Measurements from ENCODE around the gene SMYD2. TPM values are rescaled to one million over a fixed set of nuclear protein-coding genes. Genes with fewer than 3 reads are reported as not detected.

SMYD2 gene
- total RNA-seq, 4 donors from 2014 or later: 25.3 to 30.7 (median 27.8) TPM

DNA sequence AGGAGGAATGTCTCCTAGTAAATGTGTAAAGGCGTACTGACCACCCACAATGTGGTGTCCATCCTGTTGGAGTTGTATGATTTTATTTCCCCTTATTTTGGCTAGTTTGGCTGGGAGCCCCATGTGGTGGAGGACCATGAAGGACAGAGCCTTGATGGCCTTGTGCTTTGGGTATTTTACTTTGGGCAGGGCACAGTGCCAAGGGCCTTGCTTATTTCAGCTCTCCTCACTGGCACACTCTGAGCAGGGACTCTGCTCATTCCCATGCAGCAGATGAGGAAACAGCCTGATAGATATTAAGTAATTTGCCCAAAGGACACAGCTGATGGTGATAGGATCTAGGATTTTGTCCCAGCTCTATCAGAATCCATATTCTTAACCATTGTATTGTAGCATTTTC, 50.2 kb downstream of the SMYD2 start:
- 96% methylated on average over 1 of the region's 1 CpG for WGBS
- no peak overlapping the region for H3K4me3 ChIP-seq
- peak overlapping the region; percentile 56 for H3K27ac ChIP-seq
- H3K36me3 ChIP-seq: peaks cover 5% of the 10 kb centered on the region
- no peak for DNase-seq (ENCODE audit: low spot score in 2 of 2)
- H3K9me3 ChIP-seq: no peaks in the 10 kb centered on the region
- no peak for TF ChIP-seq POLR2A (IDR thresholded peaks at IDR 0.05)
- TF ChIP-seq EP300 (IDR thresholded peaks at IDR 0.05): no peak
- TF ChIP-seq, protein P1, sequence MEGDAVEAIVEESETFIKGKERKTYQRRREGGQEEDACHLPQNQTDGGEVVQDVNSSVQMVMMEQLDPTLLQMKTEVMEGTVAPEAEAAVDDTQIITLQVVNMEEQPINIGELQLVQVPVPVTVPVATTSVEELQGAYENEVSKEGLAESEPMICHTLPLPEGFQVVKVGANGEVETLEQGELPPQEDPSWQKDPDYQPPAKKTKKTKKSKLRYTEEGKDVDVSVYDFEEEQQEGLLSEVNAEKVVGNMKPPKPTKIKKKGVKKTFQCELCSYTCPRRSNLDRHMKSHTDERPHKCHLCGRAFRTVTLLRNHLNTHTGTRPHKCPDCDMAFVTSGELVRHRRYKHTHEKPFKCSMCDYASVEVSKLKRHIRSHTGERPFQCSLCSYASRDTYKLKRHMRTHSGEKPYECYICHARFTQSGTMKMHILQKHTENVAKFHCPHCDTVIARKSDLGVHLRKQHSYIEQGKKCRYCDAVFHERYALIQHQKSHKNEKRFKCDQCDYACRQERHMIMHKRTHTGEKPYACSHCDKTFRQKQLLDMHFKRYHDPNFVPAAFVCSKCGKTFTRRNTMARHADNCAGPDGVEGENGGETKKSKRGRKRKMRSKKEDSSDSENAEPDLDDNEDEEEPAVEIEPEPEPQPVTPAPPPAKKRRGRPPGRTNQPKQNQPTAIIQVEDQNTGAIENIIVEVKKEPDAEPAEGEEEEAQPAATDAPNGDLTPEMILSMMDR (IDR thresholded peaks at IDR 0.05): no peak
- TF ChIP-seq POLR2AphosphoS5 (IDR thresholded peaks at IDR 0.05): no peak
- H3K27me3 ChIP-seq: no peaks in the 10 kb centered on the region
- peaks cover 40% of the 10 kb centered on the region for H3K4me1 ChIP-seq

DNA sequence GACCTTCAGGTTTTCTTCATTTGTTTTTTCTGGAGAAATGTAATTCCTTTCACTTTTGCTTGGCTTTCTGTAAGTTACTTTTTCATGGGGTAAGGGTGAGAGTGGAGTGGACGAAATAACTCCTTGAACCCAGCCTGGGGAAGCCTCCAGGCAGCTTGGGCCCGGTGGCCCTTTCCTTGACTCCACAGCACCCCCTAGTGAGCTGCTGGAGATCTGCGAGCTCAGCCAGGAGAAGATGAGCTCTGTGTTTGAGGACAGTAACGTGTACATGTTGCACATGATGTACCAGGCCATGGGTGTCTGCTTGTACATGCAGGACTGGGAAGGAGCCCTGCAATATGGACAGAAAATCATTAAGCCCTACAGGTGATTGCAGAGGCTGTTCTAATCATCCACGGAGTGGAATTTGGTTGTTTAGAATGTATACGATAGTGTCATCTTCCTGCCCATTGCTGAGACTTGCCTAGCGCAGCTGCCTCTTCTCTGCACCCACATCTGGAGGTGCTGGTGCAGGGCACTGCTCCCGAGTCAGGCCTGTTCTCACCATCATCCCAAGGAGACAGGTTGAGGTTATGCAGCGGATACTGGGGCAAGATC, 51.0 kb downstream of the SMYD2 start:
- no peaks in the 10 kb centered on the region for H3K36me3 ChIP-seq
- no peak for DNase-seq (ENCODE audit: low spot score in 2 of 2)
- H3K27ac ChIP-seq: no peak overlapping the region
- 59% methylated on average over 9 of the region's 9 CpGs for WGBS
- H3K4me3 ChIP-seq: no peak overlapping the region
- no peaks in the 10 kb centered on the region for H3K9me3 ChIP-seq
- H3K27me3 ChIP-seq: no peaks in the 10 kb centered on the region
- TF ChIP-seq, protein P1 (IDR thresholded peaks at IDR 0.05): peak in 1 of 2 donors; percentile 72
- TF ChIP-seq EP300 (IDR thresholded peaks at IDR 0.05) (no peak), POLR2AphosphoS5 (IDR thresholded peaks at IDR 0.05) (no peak)
- peaks cover 40% of the 10 kb centered on the region for H3K4me1 ChIP-seq

DNA sequence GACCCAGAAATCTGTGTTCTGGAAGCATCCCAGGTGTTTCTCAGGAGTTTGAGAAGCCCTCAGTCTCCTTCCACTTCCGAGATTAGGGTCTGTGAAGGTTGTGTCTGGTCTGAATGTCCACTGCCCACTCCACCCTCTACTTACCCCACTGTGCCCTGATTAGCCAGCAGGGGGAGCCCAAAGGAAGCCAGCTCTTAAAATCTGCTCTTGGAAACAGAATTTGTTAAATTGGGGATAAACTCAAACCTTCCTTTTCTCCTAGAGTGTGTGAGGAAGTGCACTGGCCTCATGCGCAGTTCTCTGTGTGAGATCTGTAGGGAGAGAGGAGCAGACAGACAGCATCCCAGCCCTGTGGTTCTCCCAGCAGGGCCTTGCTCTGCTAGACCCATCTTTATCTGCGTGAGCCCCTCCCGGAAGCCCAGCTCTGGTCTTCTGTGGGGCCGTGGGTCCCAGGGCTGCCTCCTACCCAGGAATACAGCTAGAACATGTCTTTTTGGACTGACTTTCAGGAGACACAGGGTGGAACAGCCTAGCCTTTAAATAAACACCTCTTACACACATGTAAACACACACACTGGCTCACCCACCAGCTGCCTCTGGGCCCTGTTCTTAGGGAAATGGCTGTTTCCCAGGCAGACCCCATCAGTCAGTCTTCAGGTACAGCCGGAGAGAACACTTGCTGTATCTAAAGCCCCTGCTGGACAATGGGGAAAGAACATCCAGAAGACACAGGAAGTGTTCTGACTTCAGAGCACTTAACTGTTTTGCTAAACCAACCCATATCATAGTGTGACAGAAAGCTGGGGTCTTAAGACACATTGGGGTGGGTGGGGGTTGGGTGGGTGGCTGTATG, 52.2 kb downstream of the SMYD2 start:
- WGBS: 71% methylated on average over 6 of the region's 6 CpGs
- H3K27ac ChIP-seq: peak overlapping the region; percentile 14

DNA sequence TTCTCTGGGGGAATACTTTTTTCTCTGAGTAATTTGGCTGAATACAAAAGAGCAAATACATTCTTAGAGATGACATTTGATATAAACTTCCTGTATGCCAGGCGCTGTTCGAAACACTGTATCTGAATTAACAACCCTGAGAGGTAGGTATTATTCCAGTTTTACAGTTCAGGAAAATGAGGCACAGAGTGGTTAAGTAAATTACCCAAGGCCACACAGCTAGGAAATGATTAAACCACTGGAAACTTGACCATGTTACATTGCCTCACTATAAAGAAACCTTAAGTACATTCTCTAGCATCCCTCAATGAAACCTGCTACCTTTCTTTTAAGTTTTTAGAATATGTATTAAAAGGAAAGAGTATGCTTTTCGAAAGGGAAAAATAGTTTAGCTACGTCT, 54.6 kb downstream of the SMYD2 start:
- 87% methylated on average over 4 of the region's 4 CpGs for WGBS
- no peak for DNase-seq (ENCODE audit: low spot score in 2 of 2)
- H3K27ac ChIP-seq: no peak overlapping the region

More for the DNA sequence above, 52.2 kb downstream of the SMYD2 start:
- Histone ChIP-seq H3K4me3 (no peak overlapping the region), H3K9me3 (no peaks in the 10 kb centered on the region), H3K4me1 (peaks cover 53% of the 10 kb centered on the region), H3K36me3 (no peaks in the 10 kb centered on the region), H3K27me3 (no peaks in the 10 kb centered on the region)
- TF ChIP-seq, protein P1 (IDR thresholded peaks at IDR 0.05): peak; percentile 67 to 82
- no peak for TF ChIP-seq POLR2AphosphoS5 (IDR thresholded peaks at IDR 0.05)
- no peak for DNase-seq (ENCODE audit: low spot score in 2 of 2)

DNA sequence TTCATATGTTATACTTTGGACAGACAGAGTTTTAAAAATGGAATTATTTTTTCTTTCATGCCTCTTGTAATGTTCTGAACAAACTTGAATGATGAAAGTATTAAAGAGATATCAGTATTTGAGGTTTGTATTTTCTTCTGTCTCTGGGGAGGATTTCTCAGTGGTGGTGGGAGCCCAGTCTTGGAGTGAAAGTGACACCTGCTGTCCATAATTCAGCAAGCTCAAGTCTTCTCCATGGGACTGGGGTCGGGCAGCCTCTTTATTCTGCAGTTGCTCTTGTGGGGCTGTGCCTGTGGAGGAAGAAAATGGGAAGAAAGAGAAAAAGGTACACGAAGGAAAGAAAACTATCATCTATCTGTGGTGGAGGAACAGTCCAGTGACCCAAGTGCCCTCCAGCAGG, 56.1 kb downstream of the SMYD2 start:
- DNase-seq (ENCODE audit: low spot score in 2 of 2): no peak
- Histone ChIP-seq H3K36me3 (no peaks in the 10 kb centered on the region), H3K27me3 (no peaks in the 10 kb centered on the region), H3K4me3 (no peak overlapping the region), H3K9me3 (no peaks in the 10 kb centered on the region), H3K27ac (no peak overlapping the region), H3K4me1 (peaks cover 28% of the 10 kb centered on the region)
- TF ChIP-seq, protein P1 (IDR thresholded peaks at IDR 0.05): no peak
- TF ChIP-seq EP300 (IDR thresholded peaks at IDR 0.05) (no peak), POLR2AphosphoS5 (IDR thresholded peaks at IDR 0.05) (no peak), POLR2A (IDR thresholded peaks at IDR 0.05) (no peak)
- 60% methylated on average over 2 of the region's 2 CpGs for WGBS

More for the DNA sequence above, 54.6 kb downstream of the SMYD2 start:
- TF ChIP-seq POLR2A (IDR thresholded peaks at IDR 0.05) (no peak), EP300 (IDR thresholded peaks at IDR 0.05) (no peak), POLR2AphosphoS5 (IDR thresholded peaks at IDR 0.05) (no peak)
- TF ChIP-seq, protein P1 (IDR thresholded peaks at IDR 0.05): no peak
- Histone ChIP-seq H3K36me3 (no peaks in the 10 kb centered on the region), H3K4me3 (no peak overlapping the region), H3K9me3 (no peaks in the 10 kb centered on the region), H3K4me1 (peaks cover 43% of the 10 kb centered on the region), H3K27me3 (no peaks in the 10 kb centered on the region)
